ENCODE results near the gene KIF6. TPM values are rescaled to one million over a fixed set of nuclear protein-coding genes. Genes with fewer than 3 reads are reported as not detected.

KIF6 gene
- polyA plus RNA-seq, 2 of the 4 experiments (the other 2 are of a cell fraction), result 0.05 to 0.39 TPM

GRCh38 chr6:39517756-39518155, 207.5 kb downstream of the KIF6 start:
- POLR2A ChIA-PET, result no interaction called here
- CTCF ChIA-PET, result no interaction called here

GRCh38 chr6:39516471-39516870, 208.7 kb downstream of the KIF6 start:
- CTCF ChIA-PET, result no interaction called here
- TF ChIP-seq PHF8 (IDR thresholded peaks at IDR 0.05; ENCODE audit: borderline replicate concordance, low read depth) (no peak), RNF2 (IDR thresholded peaks at IDR 0.05; ENCODE audit: borderline replicate concordance, low read depth) (no peak), MAFK (IDR thresholded peaks at IDR 0.05; ENCODE audit: partially characterized antibody) (no peak), HOXB13 (CRISPR knock-in tag; IDR thresholded peaks at IDR 0.05; ENCODE audit: low read depth) (no peak), EHF (CRISPR knock-in tag; IDR thresholded peaks at IDR 0.05) (no peak)
- POLR2A ChIA-PET, result no interaction called here

More at GRCh38 chr6:39517756-39518155, 207.5 kb downstream of the KIF6 start:
- Histone ChIP-seq H3K4me3 (no peak overlapping the region), H3K4me2 (no peak overlapping the region), H3K4me1 (no peaks in the 10 kb centered on the region), H3K27ac (no peak overlapping the region), H3K9me3 (no peaks in the 10 kb centered on the region)
- no peak for TF ChIP-seq NR3C1 (IDR thresholded peaks at IDR 0.05)
- TF ChIP-seq FOXS1 (CRISPR knock-in tag; IDR thresholded peaks at IDR 0.05), result no peak
- no peak for TF ChIP-seq RFX5 (IDR thresholded peaks at IDR 0.05)
- no peak for TF ChIP-seq CHD2 (IDR thresholded peaks at IDR 0.05; ENCODE audit: low read length, partially characterized antibody)
- TF ChIP-seq ZFP36 (IDR thresholded peaks at IDR 0.05; ENCODE audit: borderline replicate concordance, partially characterized antibody), result no peak
- TF ChIP-seq KDM1A (IDR thresholded peaks at IDR 0.05; ENCODE audit: low read depth), result no peak
- TF ChIP-seq EHMT2 (IDR thresholded peaks at IDR 0.05; ENCODE audit: low read depth), result no peak
- TF ChIP-seq POLR2AphosphoS2 (conservative IDR thresholded peaks at IDR 0.05; ENCODE audit: low read length), result no peak
- TF ChIP-seq FOSL2 (IDR thresholded peaks at IDR 0.05), result no peak
- no peak for TF ChIP-seq FOSL2 (CRISPR knock-in tag; IDR thresholded peaks at IDR 0.05)
- no peak for TF ChIP-seq ESRRA (IDR thresholded peaks at IDR 0.05; ENCODE audit: borderline replicate concordance, low read length)
- TF ChIP-seq GATA3 (IDR thresholded peaks at IDR 0.05; ENCODE audit: borderline replicate concordance), result no peak
- no peak for TF ChIP-seq SREBF2 (IDR thresholded peaks at IDR 0.05)
- no peak for FAIRE-seq
- 7% methylated on average over 1 of the region's 1 CpG for WGBS (ENCODE audit: missing lambda C conversion rate)
- no peak for ATAC-seq
- DNase-seq (ENCODE audit: low read depth in 1 of 2, low spot score in 1 of 2), result no peak

GRCh38 chr6:39515471-39515870, 209.7 kb downstream of the KIF6 start:
- ChIA-PET POLR2A (no interaction called here), CTCF (no interaction called here)
- Histone ChIP-seq H3K4me2 (no peak overlapping the region), H3K9me3 (no peaks in the 10 kb centered on the region), H3K4me1 (no peaks in the 10 kb centered on the region), H3K27ac (no peak overlapping the region), H3K4me3 (no peak overlapping the region)
- DNase-seq (ENCODE audit: low read depth in 1 of 2, low spot score in 1 of 2) (no peak), ATAC-seq (no peak), FAIRE-seq (no peak)
- TF ChIP-seq CHD4 (IDR thresholded peaks at IDR 0.05; ENCODE audit: borderline replicate concordance) (no peak), RCOR1 (IDR thresholded peaks at IDR 0.05; ENCODE audit: low read depth, low read length) (no peak), RNF2 (IDR thresholded peaks at IDR 0.05; ENCODE audit: borderline replicate concordance, low read depth) (no peak), EHF (CRISPR knock-in tag; IDR thresholded peaks at IDR 0.05) (no peak), BHLHE40 (IDR thresholded peaks at IDR 0.05; ENCODE audit: low read depth, low read length) (no peak), GATA3 (IDR thresholded peaks at IDR 0.05; ENCODE audit: borderline replicate concordance) (no peak), HES2 (IDR thresholded peaks at IDR 0.05) (no peak), ZC3H11A (IDR thresholded peaks at IDR 0.05) (no peak), EHMT2 (IDR thresholded peaks at IDR 0.05; ENCODE audit: low read depth) (no peak), HDAC2 (IDR thresholded peaks at IDR 0.05) (no peak), HOXB13 (CRISPR knock-in tag; IDR thresholded peaks at IDR 0.05; ENCODE audit: low read depth) (no peak), FOSB (CRISPR knock-in tag; IDR thresholded peaks at IDR 0.05) (no peak)
- WGBS (ENCODE audit: missing lambda C conversion rate), result 47% methylated on average over 4 of the region's 4 CpGs

More at GRCh38 chr6:39516471-39516870, 208.7 kb downstream of the KIF6 start:
- Histone ChIP-seq H3K4me2 (no peak overlapping the region), H3K9me3 (no peaks in the 10 kb centered on the region), H3K27ac (no peak overlapping the region), H3K4me3 (no peak overlapping the region), H3K4me1 (no peaks in the 10 kb centered on the region)
- no peak for DNase-seq (ENCODE audit: low read depth in 1 of 2, low spot score in 1 of 2)
- no peak for ATAC-seq
- FAIRE-seq, result no peak

All from A549 (cell line).